Epithelial cell of esophagus (primary cell): ENCODE results near the gene CHKA.

Source experiments
- DNase-seq: peaks from one replicate; pipeline ENCODE4 v3.0.0; 2010; ENCODE audit warnings: low read depth
- H3K4me3 ChIP-seq: 2 replicates; pipeline ENCODE4 v1.5.1; 2011; ENCODE audit warnings: mild to moderate bottlenecking, low read length, control low read depth
- CTCF ChIP-seq: IDR thresholded peaks from 2 replicates; pipeline ENCODE4 v1.5.1; 2011; ENCODE audit warnings: low read depth, mild to moderate bottlenecking, low read length, control low read depth, inconsistent platforms; ENCODE audit not compliant: insufficient read depth; ENCODE audit errors: missing control alignments

Gene CHKA

GRCh38 chr11:68065841-68066240 lies 55.3 kb downstream of the CHKA start:
- no peak overlapping the region for H3K4me3 ChIP-seq
- no peak for DNase-seq
- no peak for TF ChIP-seq CTCF

- TF ChIP-seq CTCF: no peak
- no peak for DNase-seq
- no peak overlapping the region for H3K4me3 ChIP-seq
These were observed 56.3 kb downstream of the CHKA start for GRCh38 chr11:68064926-68065325.

- no peak for TF ChIP-seq CTCF
- DNase-seq: no peak
- H3K4me3 ChIP-seq: no peak overlapping the region
These were observed 59.7 kb downstream of the CHKA start for GRCh38 chr11:68061508-68061907.

- H3K4me3 ChIP-seq: no peak overlapping the region
- TF ChIP-seq CTCF: no peak
These were observed 63.4 kb downstream of the CHKA start for GRCh38 chr11:68057807-68058206.

GRCh38 chr11:68056317-68057285 lies 64.6 kb downstream of the CHKA start:
- TF ChIP-seq CTCF: no peak
- no peak overlapping the region for H3K4me3 ChIP-seq
- DNase-seq: no peak

More at GRCh38 chr11:68057807-68058206, 63.4 kb downstream of the CHKA start:
- DNase-seq: no peak

- TF ChIP-seq CTCF: no peak
- no peak for DNase-seq
- H3K4me3 ChIP-seq: no peak overlapping the region
These were observed 67.0 kb downstream of the CHKA start for GRCh38 chr11:68053981-68054812.
